Uterus (tissue), 2 donors: Measurements from ENCODE around the gene MYH11.

Experiments used
- POLR2A ChIP-seq, 2 donors: fragments of 450-650 bp; IDR thresholded peaks; one replicate each; pipeline ENCODE4 v1.6.1; 2016; ENCODE audit warnings: antibody characterized with exemption in 2 of 2, mild to moderate bottlenecking in 1 of 2, moderate library complexity in 1 of 2
- TF ChIP-seq, protein P1 (sequence below), 4 experiments: fragments of 200-600 bp in 2 of 4; fragments of 450-650 bp in 2 of 4; sonication (generic) in 2 of 4; IDR thresholded peaks; one replicate each; pipeline ENCODE4 v1.5.1; 2016 to 2019; ENCODE audit warnings: antibody characterized with exemption in 4 of 4, mild to moderate bottlenecking in 2 of 4, moderate library complexity in 1 of 4

DNA sequence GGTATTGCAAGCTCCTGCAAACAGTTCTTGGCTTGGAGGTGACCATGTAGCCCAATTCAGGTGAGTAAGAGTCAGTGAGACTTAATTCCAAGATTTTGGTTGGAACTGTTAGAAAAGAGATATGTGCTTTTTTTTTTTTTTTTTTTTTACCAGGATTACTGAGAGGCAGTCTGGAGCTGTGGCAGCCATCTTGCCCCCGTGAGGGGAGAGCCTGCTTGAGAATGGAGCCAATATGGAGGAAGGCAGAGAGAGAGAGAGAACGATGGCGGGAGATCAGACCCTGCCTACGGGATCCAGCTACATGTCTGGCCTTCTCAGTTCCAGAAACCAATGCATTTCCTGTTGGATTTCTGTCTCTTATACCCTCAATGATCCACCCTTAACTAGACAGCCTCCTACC, 97.8 kb downstream of the MYH11 start:
- TF ChIP-seq, protein P1, sequence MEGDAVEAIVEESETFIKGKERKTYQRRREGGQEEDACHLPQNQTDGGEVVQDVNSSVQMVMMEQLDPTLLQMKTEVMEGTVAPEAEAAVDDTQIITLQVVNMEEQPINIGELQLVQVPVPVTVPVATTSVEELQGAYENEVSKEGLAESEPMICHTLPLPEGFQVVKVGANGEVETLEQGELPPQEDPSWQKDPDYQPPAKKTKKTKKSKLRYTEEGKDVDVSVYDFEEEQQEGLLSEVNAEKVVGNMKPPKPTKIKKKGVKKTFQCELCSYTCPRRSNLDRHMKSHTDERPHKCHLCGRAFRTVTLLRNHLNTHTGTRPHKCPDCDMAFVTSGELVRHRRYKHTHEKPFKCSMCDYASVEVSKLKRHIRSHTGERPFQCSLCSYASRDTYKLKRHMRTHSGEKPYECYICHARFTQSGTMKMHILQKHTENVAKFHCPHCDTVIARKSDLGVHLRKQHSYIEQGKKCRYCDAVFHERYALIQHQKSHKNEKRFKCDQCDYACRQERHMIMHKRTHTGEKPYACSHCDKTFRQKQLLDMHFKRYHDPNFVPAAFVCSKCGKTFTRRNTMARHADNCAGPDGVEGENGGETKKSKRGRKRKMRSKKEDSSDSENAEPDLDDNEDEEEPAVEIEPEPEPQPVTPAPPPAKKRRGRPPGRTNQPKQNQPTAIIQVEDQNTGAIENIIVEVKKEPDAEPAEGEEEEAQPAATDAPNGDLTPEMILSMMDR (IDR thresholded peaks at IDR 0.05): no peak
- TF ChIP-seq POLR2A (IDR thresholded peaks at IDR 0.05): no peak
